Measurements from ENCODE around the gene MAP3K3. TPM values are rescaled to one million over a fixed set of nuclear protein-coding genes. Genes with fewer than 3 reads are reported as not detected.

Gene MAP3K3
- polyA plus RNA-seq, 1 experiment, result 32.5 TPM

DNA sequence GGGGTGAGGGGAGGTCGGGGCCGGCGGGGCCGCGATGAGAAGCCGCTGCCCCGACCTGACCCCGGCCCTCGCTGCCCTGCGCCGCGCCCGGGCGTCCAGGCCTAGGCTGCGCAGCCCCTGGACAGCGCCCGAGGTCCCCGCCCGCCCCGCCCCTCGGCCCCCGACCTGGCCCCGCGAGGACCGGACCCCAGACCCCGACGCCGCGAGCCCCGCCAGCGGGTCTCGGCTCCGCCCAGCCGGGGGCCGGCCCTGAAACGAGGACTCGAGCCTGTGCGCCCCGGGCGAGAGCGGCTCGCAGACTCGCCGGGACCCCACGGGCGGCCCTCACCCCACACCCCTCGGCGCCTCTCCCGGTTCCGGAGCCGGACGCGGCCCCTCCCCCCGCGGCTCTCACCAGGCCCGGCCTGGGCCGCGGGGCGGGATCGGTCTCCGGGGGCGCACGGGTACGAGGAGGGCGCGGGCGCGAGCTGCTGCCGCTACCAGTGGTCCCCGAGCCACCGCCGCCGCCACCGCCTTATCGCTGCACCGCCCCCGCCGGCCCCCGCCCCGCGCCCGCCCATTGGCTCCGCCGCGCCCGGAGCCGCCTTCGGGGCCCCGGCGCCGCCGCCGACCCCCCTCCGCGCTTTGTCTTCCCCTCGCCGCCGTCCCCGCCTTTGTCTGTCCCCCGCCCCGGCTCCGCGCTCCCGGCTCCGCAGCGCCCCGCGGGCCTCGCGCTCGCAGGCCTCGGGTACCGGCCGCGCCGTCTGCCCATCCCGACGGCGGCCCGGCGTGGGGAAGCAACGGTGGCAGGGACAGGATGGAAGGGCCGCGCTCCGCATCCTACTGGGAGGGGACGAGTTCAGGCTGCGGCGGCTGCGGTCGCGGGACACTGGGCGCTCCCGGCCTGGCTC lies 77.7 kb downstream of the MAP3K3 start, which contains the start of gene LIMD2:
TSS of gene LIMD2 (minus strand) at position 488 of the 890 bp plus-strand sequence. CDS start 827 bp downstream, outside the sequence.
- peaks cover 2% of the 10 kb centered on the region for H3K36me3 ChIP-seq (ENCODE audit: control insufficient read depth, insufficient read depth, low read length)
- POLR2A ChIA-PET, result no interaction called here
- H3K4me3 ChIP-seq (ENCODE audit: low read depth, low read length), result peak within 1 kb of the TSS; percentile 46
- TF ChIP-seq, protein P1, sequence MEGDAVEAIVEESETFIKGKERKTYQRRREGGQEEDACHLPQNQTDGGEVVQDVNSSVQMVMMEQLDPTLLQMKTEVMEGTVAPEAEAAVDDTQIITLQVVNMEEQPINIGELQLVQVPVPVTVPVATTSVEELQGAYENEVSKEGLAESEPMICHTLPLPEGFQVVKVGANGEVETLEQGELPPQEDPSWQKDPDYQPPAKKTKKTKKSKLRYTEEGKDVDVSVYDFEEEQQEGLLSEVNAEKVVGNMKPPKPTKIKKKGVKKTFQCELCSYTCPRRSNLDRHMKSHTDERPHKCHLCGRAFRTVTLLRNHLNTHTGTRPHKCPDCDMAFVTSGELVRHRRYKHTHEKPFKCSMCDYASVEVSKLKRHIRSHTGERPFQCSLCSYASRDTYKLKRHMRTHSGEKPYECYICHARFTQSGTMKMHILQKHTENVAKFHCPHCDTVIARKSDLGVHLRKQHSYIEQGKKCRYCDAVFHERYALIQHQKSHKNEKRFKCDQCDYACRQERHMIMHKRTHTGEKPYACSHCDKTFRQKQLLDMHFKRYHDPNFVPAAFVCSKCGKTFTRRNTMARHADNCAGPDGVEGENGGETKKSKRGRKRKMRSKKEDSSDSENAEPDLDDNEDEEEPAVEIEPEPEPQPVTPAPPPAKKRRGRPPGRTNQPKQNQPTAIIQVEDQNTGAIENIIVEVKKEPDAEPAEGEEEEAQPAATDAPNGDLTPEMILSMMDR (IDR thresholded peaks at IDR 0.05; ENCODE audit: insufficient read depth, low read depth, low read length), result no peak
- H3K27me3 ChIP-seq (ENCODE audit: control insufficient read depth, insufficient read depth, low read length), result no peaks in the 10 kb centered on the region
- CTCF ChIA-PET, result no interaction called here
- no peak for DNase-seq (ENCODE audit: low read depth)

DNA sequence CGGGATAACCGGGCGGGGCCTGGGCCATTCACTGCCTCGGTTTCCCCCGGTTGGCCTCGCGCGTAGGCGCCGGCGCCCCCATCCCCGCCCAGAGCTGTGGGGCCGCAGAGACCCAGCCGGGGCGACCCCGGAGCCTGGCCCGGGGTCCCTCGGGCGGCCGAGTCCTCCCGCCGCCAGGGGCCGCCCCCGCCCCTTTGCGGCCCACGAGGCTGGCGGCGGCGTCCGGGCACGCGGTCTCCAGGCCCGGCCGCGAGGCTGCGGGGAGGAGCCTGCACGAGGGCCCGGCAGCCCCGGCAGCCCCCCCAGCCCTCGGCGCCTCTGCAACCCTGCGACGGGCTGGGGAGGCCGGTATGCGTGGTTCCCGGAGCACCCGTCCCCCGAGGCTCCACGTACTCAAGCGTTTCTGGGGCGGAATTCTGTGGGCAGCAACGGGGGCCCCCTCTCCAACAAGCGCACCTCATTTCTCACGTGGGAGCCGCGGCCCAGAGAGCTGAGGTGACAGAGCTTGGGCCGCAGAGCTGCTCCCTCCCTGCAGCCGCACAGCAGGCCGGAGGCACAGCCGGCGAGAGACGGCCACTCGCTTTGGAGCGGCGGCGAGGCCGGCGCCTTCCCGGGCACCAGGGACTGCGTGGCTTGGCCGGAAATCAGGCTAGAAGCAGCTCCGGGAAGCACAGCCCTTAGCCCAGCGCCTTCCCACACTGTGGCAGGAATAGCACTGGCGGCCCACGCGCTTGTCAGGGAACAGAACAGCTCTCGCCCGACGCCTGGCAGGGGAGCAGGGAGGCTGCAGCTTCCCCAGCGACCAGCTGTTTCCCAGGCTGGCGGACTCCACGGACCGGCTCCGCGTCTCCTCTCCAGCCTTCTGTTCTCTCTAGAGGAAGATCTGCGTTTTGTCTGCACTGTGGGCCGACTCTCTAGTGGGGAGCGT lies 78.6 kb downstream of the MAP3K3 start:
- H3K27me3 ChIP-seq (ENCODE audit: control insufficient read depth, insufficient read depth, low read length), result no peaks in the 10 kb centered on the region
- H3K4me3 ChIP-seq (ENCODE audit: low read depth, low read length), result peak overlapping the region; percentile 46
- TF ChIP-seq, protein P1 (IDR thresholded peaks at IDR 0.05; ENCODE audit: insufficient read depth, low read depth, low read length), result no peak
- H3K36me3 ChIP-seq (ENCODE audit: control insufficient read depth, insufficient read depth, low read length), result peaks cover 2% of the 10 kb centered on the region
- POLR2A ChIA-PET, result no interaction called here
- no peak for DNase-seq (ENCODE audit: low read depth)
- CTCF ChIA-PET, result interaction anchor here (1.3 kb wide), 1 partner anchor 10 kb away, joined by 4 read pairs; no protein-coding TSS in a partner anchor

DNA sequence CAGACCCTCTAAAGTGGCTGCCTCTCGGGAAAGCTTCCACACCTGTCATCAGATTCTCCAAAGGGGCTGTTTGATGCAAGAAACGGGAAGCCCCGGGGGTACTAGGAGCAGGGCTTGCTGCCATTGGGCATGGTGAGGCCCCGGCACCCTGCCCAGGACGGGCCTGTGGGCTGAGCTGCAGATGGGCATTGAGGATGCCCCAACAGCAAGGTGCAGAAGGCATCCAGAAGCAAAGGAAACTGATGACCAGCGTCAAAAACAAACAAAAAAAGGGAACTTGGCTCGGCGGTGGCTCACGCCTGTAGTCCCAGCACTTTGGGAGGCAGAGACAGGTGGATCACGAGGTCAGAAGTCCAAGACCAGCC lies 79.2 kb downstream of the MAP3K3 start:
- no peaks in the 10 kb centered on the region for H3K27me3 ChIP-seq (ENCODE audit: control insufficient read depth, insufficient read depth, low read length)
- CTCF ChIA-PET, result interaction anchor here (1.3 kb wide), 1 partner anchor 9 kb away, joined by 4 read pairs; no protein-coding TSS in a partner anchor
- POLR2A ChIA-PET, result no interaction called here
- no peak overlapping the region for H3K4me3 ChIP-seq (ENCODE audit: low read depth, low read length)
- TF ChIP-seq, protein P1 (IDR thresholded peaks at IDR 0.05; ENCODE audit: insufficient read depth, low read depth, low read length), result no peak
- no peak for DNase-seq (ENCODE audit: low read depth)
- peaks cover 2% of the 10 kb centered on the region for H3K36me3 ChIP-seq (ENCODE audit: control insufficient read depth, insufficient read depth, low read length)

DNA sequence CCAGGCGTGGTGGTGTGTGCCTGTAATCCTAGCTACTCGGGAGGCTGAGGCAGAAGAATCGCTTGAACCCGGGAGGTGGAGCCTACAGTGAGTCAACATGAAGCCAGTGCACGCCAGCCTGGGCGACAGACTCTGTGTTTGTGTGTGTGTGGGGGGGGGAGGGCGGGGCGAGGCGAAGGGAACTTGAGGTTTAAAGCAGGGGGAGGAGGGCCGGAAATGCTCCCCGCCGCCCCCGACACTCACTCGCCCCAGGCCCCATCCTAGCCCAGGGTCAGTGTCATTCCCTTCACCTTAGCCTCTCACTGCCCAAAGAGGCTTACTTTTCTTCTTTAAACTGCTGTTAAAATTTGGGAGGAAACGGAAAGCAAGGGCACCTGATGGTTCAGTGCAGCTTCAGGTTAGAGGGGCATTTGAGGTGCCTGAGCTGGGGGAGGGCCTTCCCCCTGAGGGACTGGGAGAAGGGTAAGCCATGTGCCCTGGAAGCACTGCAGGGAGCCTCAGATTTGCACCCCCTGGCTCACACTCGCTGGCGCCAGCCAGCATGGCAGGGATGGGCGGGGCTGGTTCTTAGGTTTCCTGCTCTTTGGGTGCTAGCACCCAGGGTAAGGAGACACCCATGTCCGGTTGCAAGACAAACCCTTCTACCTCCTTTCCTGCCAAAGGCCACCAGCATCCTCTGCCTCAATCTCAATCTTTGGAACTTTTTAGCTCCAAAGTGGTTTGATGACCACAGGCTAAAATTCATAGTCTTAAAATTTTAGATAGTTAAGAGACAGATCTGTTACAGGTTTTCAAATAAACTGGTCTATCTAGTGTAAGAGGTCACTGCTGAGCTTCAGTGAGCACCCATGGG lies 79.9 kb downstream of the MAP3K3 start:
- Histone ChIP-seq H3K36me3 (ENCODE audit: control insufficient read depth, insufficient read depth, low read length) (peaks cover 3% of the 10 kb centered on the region; the same call in 1 of the 2 replicates), H3K4me3 (ENCODE audit: low read depth, low read length) (no peak overlapping the region), H3K27me3 (ENCODE audit: control insufficient read depth, insufficient read depth, low read length) (no peaks in the 10 kb centered on the region)
- DNase-seq (ENCODE audit: low read depth), result no peak
- TF ChIP-seq, protein P1 (IDR thresholded peaks at IDR 0.05; ENCODE audit: insufficient read depth, low read depth, low read length), result no peak
- ChIA-PET POLR2A (no interaction called here), CTCF (interaction anchor here (0.6 to 1.0 kb wide), 3 partner anchors 9 to 40 kb away, joined by 3 to 6 read pairs (median 3); partner anchors contain the start of gene STRADA)

Data from BJ (cell line).